OCI-LY3 (cell line): Measurements from ENCODE around the gene CNN2.

Source experiments
- H2AFZ ChIP-seq: fragments of 200-600, 300-600 bp; shearing (Covaris generic); 2 replicates; pipeline ENCODE4 v1.6.0; 2014; ENCODE audit warnings: antibody characterized with exemption, low read depth, low read length
- H3K27ac ChIP-seq: fragments of 200-600, 300-600 bp; sonication (generic); 2 replicates; pipeline ENCODE4 v1.5.1; 2014; ENCODE audit warnings: mild to moderate bottlenecking, low read length, moderate library complexity, mixed read lengths
- H3K27me3 ChIP-seq: fragments of 200-600, 300-600 bp; sonication (generic); 2 replicates; pipeline ENCODE4 v1.6.1; 2014; ENCODE audit warnings: low read depth, low read length, mixed read lengths
- H3K36me3 ChIP-seq: fragments of 200-600, 300-600 bp; sonication (generic); replicated peaks from 2 replicates; pipeline ENCODE3; 2014; ENCODE audit warnings: low read depth, low read length, mixed read lengths
- H3K4me1 ChIP-seq: fragments of 300-600, 200-600 bp; sonication (generic); 2 replicates; pipeline ENCODE4 v1.6.1; 2014; ENCODE audit warnings: low read length, mixed read lengths
- H3K4me2 ChIP-seq: fragments of 200-600, 300-600 bp; sonication (generic); 2 replicates; pipeline ENCODE4 v1.6.1; 2014; ENCODE audit warnings: low read length, mixed read lengths
- H3K4me3 ChIP-seq: fragments of 300-600, 200-600 bp; sonication (generic); 2 replicates; pipeline ENCODE4 v1.5.1; 2014; ENCODE audit warnings: antibody characterized with exemption, mild to moderate bottlenecking, low read length, moderate library complexity
- H3K79me2 ChIP-seq: fragments of 300-600, 200-600 bp; shearing (Covaris generic); 2 replicates; pipeline ENCODE4 v1.6.1; 2014; ENCODE audit warnings: mild to moderate bottlenecking, low read length, mixed read lengths
- H3K9ac ChIP-seq: fragments of 300-600, 200-600 bp; shearing (Covaris generic); 2 replicates; pipeline ENCODE4 v1.6.0; 2014; ENCODE audit warnings: mild to moderate bottlenecking, low read length, moderate library complexity
- H3K9me3 ChIP-seq: fragments of 200-600, 300-600 bp; shearing (Covaris generic); 2 replicates; pipeline ENCODE4 v1.6.1; 2014; ENCODE audit warnings: low read length, mixed read lengths; ENCODE audit not compliant: insufficient read depth
- H4K20me1 ChIP-seq: fragments of 200-600, 300-600 bp; sonication (generic); 2 replicates; pipeline ENCODE4 v1.6.1; 2016; ENCODE audit warnings: low read length, mixed read lengths; ENCODE audit not compliant: insufficient read depth
- CTCF ChIP-seq: fragments of 200-600, 300-600 bp; sonication (generic); IDR thresholded peaks from 2 replicates; pipeline ENCODE4 v1.5.1; 2014; ENCODE audit warnings: antibody characterized with exemption, low read length, low read depth
- EZH2phosphoT487 ChIP-seq: fragments of 200-600 bp; shearing (Covaris generic); IDR thresholded peaks from 2 replicates; pipeline ENCODE4 v1.6.1; 2018; ENCODE audit warnings: antibody characterized with exemption, mixed run types, low read depth

The CNN2 gene

GRCh38 chr19:1054102-1055027, 28.0 kb downstream of the CNN2 start:
- Histone ChIP-seq H3K4me3 (no peak overlapping the region), H3K27me3 (no peaks in the 10 kb centered on the region), H2AFZ (no peak overlapping the region), H3K27ac (no peak overlapping the region), H3K9me3 (no peaks in the 10 kb centered on the region), H3K36me3 (peaks cover 21% of the 10 kb centered on the region), H3K9ac (no peak overlapping the region), H3K79me2 (no peaks in the 10 kb centered on the region), H3K4me2 (no peak overlapping the region), H3K4me1 (no peaks in the 10 kb centered on the region), H4K20me1 (no peaks in the 10 kb centered on the region)
- TF ChIP-seq EZH2phosphoT487 = no peak
- TF ChIP-seq CTCF = no peak

- Histone ChIP-seq H3K4me3 (no peak overlapping the region), H3K9ac (no peak overlapping the region), H3K4me2 (no peak overlapping the region), H3K79me2 (no peaks in the 10 kb centered on the region), H2AFZ (no peak overlapping the region), H3K36me3 (peaks cover 21% of the 10 kb centered on the region), H3K4me1 (no peaks in the 10 kb centered on the region), H3K27me3 (no peaks in the 10 kb centered on the region), H3K27ac (no peak overlapping the region), H3K9me3 (no peaks in the 10 kb centered on the region), H4K20me1 (no peaks in the 10 kb centered on the region)
- no peak for TF ChIP-seq CTCF
- no peak for TF ChIP-seq EZH2phosphoT487
These were observed 28.6 kb downstream of the CNN2 start for GRCh38 chr19:1055028-1055425.

DNA sequence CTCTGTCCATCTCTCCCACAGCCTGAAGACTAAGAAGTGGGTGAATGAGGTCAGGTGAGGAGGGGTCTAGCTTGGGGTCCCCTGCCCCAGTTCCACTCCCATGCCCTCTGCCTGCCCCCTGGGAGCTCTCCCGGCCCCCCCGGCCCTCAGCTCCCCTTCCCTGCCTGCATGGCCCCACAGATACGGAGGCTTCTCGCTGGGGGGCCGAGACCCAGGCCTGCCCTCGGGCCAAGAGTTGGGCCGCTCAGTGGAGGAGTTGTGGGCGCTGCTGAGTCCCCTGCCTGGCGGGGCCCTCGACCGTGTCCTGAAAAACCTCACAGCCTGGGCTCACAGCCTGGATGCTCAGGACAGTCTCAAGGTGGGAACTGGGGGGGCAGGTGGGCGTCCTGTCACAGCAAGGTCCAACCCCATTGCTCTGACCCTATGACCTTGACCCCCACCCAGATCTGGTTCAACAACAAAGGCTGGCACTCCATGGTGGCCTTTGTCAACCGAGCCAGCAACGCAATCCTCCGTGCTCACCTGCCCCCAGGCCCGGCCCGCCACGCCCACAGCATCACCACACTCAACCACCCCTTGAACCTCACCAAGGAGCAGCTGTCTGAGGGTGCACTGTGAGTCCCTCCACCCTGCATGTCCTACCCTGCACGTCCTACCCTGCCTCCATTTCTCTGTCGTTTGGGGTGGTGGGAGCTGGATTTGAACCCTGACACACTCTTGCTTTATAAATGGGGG, 29.6 kb downstream of the CNN2 start:
- Histone ChIP-seq H3K27ac (no peak overlapping the region), H3K9me3 (no peaks in the 10 kb centered on the region), H3K27me3 (no peaks in the 10 kb centered on the region), H3K79me2 (no peaks in the 10 kb centered on the region), H2AFZ (no peak overlapping the region), H3K4me3 (no peak overlapping the region), H3K9ac (no peak overlapping the region), H3K4me1 (no peaks in the 10 kb centered on the region), H4K20me1 (no peaks in the 10 kb centered on the region), H3K4me2 (no peak overlapping the region), H3K36me3 (peaks cover 21% of the 10 kb centered on the region)
- no peak for TF ChIP-seq EZH2phosphoT487
- TF ChIP-seq CTCF = no peak

DNA sequence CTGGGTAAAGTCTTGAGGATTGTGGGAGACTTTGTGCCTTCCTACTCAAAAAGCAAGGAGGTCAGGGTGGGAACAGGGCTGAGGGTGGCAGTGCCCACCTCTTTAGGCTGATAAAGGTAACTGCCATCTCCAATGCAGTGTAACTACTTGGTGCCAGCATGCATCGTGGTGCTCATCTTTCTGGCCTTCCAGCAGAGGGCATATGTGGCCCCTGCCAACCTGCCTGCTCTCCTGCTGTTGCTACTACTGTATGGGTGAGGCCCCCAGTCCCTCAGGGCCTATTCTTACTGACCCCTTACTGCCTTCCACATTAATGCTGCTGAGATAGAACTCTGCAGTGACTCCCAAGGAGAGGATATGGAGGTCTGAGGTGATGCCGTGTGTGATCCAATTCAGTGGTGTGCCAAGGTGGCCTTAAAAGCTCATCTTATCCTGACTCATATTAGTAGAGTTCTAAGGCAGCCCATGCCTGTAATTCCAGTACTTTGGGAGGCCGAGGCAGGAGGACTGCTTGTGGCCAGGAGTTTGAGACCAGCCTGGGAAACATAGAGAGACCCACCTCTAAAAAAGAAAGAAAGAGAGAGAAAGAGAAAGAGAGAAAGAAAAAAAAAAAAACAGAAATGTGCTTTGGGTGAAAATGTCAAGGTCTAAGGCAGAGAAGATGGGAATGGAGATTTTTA, 30.9 kb downstream of the CNN2 start:
- no peak overlapping the region for H3K27ac ChIP-seq
- H3K27me3 ChIP-seq = no peaks in the 10 kb centered on the region
- H3K36me3 ChIP-seq = peaks cover 17% of the 10 kb centered on the region

More for the DNA sequence above, 30.9 kb downstream of the CNN2 start:
- Histone ChIP-seq H3K9ac (no peak overlapping the region), H3K4me3 (no peak overlapping the region), H2AFZ (no peak overlapping the region), H3K9me3 (no peaks in the 10 kb centered on the region), H3K4me2 (no peak overlapping the region), H3K4me1 (no peaks in the 10 kb centered on the region), H3K79me2 (no peaks in the 10 kb centered on the region), H4K20me1 (no peaks in the 10 kb centered on the region)
- TF ChIP-seq EZH2phosphoT487 (no peak), CTCF (peak; percentile 78)
